OCI-M2 (cell line): ENCODE measurements around the gene FHIP2A.
"Not testable (repeated sequence)": the region's sequence is repeated elsewhere in the genome, so short reads cannot be mapped to it uniquely, and the experiment has no call there.

ENCODE experiments used
- DNase-seq: peaks from one replicate; lab custom pipeline; 2025; ENCODE audit not compliant: unreplicated experiment; lab: John Stamatoyannopoulos, UW

FHIP2A gene

DNA sequence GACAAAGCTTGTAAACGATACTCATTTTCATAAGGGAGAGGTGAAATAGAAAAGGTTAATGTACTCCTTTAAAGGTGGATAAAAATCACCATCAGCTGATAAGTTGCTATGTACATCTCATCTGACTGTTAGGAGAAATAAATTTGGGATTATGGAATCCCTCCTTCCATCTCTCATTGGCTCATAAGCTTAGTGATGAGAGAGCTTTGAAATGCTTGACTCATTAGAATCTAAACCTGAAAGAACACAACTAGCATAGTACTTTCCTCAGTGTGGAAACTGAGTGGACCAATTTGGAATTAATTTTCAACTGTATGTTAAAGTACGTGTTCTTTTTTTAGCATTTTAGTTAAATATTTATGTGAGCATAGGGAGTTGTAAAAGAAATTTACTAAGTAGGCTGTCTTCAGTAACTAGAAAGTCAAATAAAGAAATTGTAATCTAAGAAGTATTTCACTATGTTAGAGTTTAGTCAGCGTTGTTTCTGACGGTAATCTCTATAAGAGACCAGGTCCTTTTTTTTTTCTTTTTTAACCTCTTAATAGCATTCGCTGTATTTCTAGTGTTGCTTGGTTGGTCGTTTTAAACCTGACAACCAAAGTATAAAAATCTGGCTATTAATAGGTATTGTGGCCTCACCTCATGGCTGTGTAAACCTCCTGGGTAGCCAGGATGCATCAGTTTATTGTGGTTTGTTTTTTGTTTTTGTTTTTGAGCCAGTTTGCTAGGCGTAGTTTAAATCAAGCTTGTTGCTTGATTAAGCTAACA, 34.4 kb downstream of the FHIP2A start:
- DNase-seq: no peak

GRCh38 chr10:114856544-114857287, 35.1 kb downstream of the FHIP2A start:
- no peak for DNase-seq

DNA sequence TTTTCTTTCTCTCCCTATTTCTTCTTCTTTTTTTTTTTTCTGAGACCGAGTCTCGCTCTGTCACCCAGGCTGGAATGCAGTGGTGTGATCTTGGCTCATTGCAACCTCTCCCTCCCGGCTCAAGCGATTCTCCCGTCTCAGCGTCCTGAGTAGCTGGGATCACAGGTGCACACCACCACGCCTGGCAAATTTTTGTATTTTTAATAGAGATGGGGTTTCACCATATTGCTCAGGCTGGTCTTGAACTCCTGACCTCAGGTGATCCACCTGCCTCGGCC, 35.6 kb downstream of the FHIP2A start:
- not testable (repeated sequence) for DNase-seq

DNA sequence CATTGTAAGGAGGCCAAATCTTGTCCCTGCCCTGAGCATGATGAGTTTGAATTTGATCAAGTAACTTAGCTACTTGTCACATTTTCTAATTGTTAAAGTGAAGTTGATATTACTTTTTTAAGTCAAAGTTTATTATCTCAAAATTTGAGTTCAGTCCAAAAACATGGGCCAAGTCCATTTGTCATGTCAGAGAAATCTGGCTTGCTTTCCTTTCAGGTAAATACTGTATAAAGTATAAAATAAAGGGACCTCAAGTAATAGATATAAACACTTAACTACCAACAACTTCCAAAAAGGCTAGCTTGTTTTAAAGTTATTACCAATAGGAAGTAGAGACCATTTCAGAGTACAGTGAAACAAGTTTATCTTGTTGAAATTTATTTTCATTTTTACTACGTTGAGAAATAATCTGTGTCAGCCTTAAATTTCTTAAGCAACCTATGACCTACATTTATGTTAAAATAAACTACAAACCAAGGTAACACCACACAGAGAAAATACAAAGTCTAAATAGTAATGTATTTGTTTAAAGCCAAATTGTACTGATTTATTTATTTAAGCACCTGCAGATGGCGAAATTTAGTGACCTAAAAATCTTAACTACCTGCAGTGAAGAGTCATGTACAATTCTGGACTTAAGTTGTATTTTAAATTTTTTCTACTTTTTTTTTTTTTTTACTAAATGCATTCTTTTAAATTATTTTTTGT, 36.5 kb downstream of the FHIP2A start:
- no peak for DNase-seq

DNA sequence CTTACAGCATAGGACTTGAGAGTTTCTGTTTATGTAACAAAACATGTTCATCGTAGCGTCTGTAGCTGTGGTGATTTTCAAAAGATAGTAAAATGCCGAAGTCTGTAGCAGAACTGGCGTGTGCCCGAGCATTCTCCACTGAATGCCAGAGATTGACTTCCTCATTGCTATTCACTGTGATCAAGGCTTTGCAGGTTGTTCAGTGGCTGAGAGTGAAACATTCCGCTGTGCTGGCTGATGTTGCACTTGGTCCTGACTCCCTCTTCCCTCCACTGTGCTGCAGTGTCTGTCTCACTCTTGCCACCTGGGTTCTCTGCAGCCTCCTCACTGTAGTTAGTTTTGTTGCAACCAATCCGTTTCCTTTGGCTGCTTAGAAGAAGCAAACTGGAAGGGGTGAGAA, 37.6 kb downstream of the FHIP2A start:
- DNase-seq: no peak

- no peak for DNase-seq
These were observed 40.9 kb downstream of the FHIP2A start for GRCh38 chr10:114862456-114862855.

GRCh38 chr10:114867365-114867764, 45.8 kb downstream of the FHIP2A start:
- DNase-seq: no peak

DNA sequence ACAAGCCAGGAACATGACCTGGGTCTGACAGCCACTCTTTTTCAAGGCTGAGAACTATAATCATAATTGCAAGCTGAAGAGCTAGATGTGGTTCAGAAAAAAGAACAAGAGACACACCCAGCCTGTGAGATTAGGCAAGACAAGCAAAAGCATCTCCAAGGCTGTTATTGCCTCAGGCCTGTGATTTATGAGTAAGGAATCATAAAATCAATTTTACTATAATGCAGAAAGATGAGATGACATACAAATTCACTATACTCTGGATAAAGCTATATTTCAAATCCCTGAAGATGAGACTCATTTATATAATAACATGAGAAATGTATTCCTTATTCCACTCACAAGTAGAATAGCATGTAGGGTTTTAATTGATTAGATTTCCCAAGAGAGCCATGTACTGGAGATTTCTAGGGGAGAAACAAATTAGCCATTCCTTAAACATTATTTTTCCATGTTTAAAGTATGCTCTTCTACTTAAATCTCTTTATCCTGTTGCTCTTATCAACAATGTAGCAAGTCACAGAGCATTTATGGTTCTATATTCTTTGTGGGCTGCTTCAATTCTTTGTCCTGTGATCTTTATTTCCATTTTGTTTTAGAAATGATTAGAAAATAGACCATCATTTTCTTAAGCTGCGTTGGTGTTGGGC, 47.4 kb downstream of the FHIP2A start:
- no peak for DNase-seq

GRCh38 chr10:114869520-114869892, 47.9 kb downstream of the FHIP2A start:
- DNase-seq: no peak

DNA sequence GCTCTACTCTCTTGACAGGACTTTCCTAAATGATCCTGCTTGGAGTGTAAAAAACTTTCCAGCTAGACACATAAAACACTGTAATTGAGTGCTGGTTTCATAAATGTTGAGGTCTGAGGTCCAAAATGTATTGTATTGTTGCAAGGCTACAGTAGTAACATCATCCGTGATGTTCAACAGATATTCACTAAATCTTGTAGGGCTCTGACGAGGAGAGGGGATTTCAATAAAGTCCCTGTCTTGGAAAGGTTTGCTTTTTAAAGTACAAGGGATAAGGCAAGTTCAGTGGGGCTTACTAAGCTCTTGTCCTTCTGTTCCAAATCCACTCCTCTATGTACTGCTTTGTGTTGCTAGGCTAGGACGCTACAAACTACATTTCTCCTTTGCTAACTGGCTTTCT, 48.9 kb downstream of the FHIP2A start:
- no peak for DNase-seq

DNA sequence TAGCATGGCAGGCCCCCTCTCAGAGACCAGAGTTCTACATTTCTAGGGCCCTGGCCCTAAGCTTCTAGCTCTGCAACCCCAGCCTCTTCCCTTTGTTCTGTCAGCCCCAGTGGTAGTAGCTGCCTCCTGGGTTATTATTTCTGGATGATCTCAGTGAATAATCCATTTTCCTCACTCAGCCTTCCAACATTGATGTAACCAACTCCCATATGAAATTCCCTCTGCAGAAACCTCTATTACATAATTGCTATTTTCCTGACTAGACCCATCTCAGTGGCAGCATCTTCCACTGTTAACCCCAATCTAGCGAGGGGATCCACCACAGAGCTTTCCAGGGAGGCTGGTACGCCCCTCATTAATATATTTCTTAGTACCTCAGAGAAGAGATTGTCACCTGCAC, 49.8 kb downstream of the FHIP2A start:
- no peak for DNase-seq
